Caco-2 (cell line): ENCODE data around the gene AUTS2. TPM values are rescaled to one million over a fixed set of nuclear protein-coding genes. Genes with fewer than 3 reads are reported as not detected.

ENCODE experiments used
- BruUV-seq: library from RNA; stranded (reverse); fragments of 400-500 nt; replicated peaks from 2 replicates; lab custom pipeline; 2021; lab: Mats Ljungman, UMichigan
- CTCF ChIA-PET: fragments of 300-600 bp; sonication (Branson Sonifier 250); formaldehyde crosslinking; loops from one replicate; lab custom pipeline; 2022; ENCODE audit warnings: antibody characterized with exemption; lab: Charles Lee
- POLR2A ChIA-PET: fragments of 300-600 bp; sonication (Branson Sonifier 250); formaldehyde crosslinking; loops from one replicate; lab custom pipeline; 2022; ENCODE audit warnings: antibody characterized with exemption; lab: Charles Lee
- DNase-seq, 2 experiments: peaks; one replicate each; pipeline versions ENCODE4 v3.0.0 to v3.0.0-alpha.2; 2020 to 2022
- H3K27me3 ChIP-seq: replicated peaks from 2 replicates; pipeline ENCODE4 v1.6.0; 2011; ENCODE audit warnings: low read length; ENCODE audit not compliant: control insufficient read depth, insufficient read depth
- H3K36me3 ChIP-seq: 2 replicates; pipeline ENCODE4 v1.5.1; 2011; ENCODE audit warnings: low read length; ENCODE audit not compliant: control insufficient read depth, insufficient read depth
- H3K4me1 ChIP-seq: fragments of 250-450 bp; sonication (Bioruptor Pico); 2 replicates; pipeline ENCODE4 v1.5.1; 2020; ENCODE audit warnings: mild to moderate bottlenecking
- H3K4me3 ChIP-seq: 2 replicates; pipeline ENCODE4 v1.5.1; 2011; ENCODE audit warnings: low read depth, mild to moderate bottlenecking, control low read depth, low read length
- H3K9me3 ChIP-seq: fragments of 250-450 bp; sonication (Bioruptor Pico); 2 replicates; pipeline ENCODE4 v1.5.1; 2020; ENCODE audit warnings: mild to moderate bottlenecking, moderate library complexity
- H3K27ac Mint-ChIP-seq: one replicate; pipeline ENCODE4 v1.8.0; 2022; ENCODE audit warnings: mixed read lengths; ENCODE audit not compliant: unreplicated experiment
- H3K27me3 Mint-ChIP-seq: one replicate; pipeline ENCODE4 v1.8.0; 2022; ENCODE audit warnings: mixed read lengths; ENCODE audit not compliant: insufficient read depth, unreplicated experiment
- H3K36me3 Mint-ChIP-seq: one replicate; pipeline ENCODE4 v1.8.0; 2022; ENCODE audit warnings: mild to moderate bottlenecking, mixed read lengths; ENCODE audit not compliant: insufficient read depth, unreplicated experiment
- H3K4me1 Mint-ChIP-seq: one replicate; pipeline ENCODE4 v1.8.0; 2022; ENCODE audit warnings: low read depth, mixed read lengths; ENCODE audit not compliant: unreplicated experiment
- H3K4me3 Mint-ChIP-seq: one replicate; pipeline ENCODE4 v1.8.0; 2022; ENCODE audit warnings: mild to moderate bottlenecking, moderate library complexity, mixed read lengths; ENCODE audit not compliant: unreplicated experiment
- H3K9me3 Mint-ChIP-seq: one replicate; pipeline ENCODE4 v1.8.0; 2022; ENCODE audit warnings: mixed read lengths; ENCODE audit not compliant: unreplicated experiment
- intact Hi-C: fragments of 100-400 bp; cut with micrococcal nuclease; formaldehyde crosslinking; loops from one replicate; pipeline ENCODE4 v1.10.0; 2022; ENCODE audit not compliant: unreplicated experiment
- total RNA-seq: library from RNA; stranded (reverse); gene quantifications from 2 replicates; pipeline ENCODE4 v1.2.3, GENCODE V29; 2022
- TF ChIP-seq, protein P1 (sequence below), 2 experiments: fragments of 200-600 bp in 1 of 2; IDR thresholded peaks; 1 replicate in 1 of 2; 2 replicates in 1 of 2; pipeline versions ENCODE4 v1.5.1 to v1.8.0; 2011 to 2022; ENCODE audit warnings: antibody characterized with exemption in 1 of 2, control low read depth in 1 of 2, inconsistent platforms in 1 of 2, low read depth in 1 of 2, low read length in 1 of 2, mild to moderate bottlenecking in 1 of 2, moderate library complexity in 1 of 2; ENCODE audit not compliant: insufficient read depth in 1 of 2, severe bottlenecking in 1 of 2, unreplicated experiment in 1 of 2

The AUTS2 gene
- total RNA-seq, 1 experiment from 2014 or later = 37.1 TPM

DNA sequence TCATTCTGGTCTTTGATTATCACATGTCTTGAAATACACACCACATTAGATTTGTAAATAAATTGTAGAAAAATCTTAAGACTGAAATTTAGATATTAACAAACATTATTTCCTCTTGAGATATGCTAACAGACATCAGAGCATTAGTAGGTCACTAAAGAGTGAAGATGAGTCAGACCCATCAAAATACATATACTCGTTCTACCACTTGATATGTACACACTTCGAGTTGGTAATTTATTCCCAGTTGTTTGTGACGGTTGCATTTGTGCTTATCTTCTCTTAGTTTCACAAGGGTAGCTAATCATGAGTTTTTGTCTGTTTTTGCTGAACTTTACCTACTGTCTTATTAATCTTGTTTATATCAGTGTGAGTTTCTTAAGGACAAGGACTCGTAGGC is 383.4 kb downstream of the AUTS2 start:
- DNase-seq = no peak
- Histone ChIP-seq H3K9me3 (no peaks in the 10 kb centered on the region), H3K27me3 (no peaks in the 10 kb centered on the region; the same call in 1 of the 2 replicates), H3K4me3 (no peak overlapping the region), H3K36me3 (no peaks in the 10 kb centered on the region), H3K4me1 (no peaks in the 10 kb centered on the region)
- CTCF ChIA-PET = no interaction called here
- TF ChIP-seq, protein P1, sequence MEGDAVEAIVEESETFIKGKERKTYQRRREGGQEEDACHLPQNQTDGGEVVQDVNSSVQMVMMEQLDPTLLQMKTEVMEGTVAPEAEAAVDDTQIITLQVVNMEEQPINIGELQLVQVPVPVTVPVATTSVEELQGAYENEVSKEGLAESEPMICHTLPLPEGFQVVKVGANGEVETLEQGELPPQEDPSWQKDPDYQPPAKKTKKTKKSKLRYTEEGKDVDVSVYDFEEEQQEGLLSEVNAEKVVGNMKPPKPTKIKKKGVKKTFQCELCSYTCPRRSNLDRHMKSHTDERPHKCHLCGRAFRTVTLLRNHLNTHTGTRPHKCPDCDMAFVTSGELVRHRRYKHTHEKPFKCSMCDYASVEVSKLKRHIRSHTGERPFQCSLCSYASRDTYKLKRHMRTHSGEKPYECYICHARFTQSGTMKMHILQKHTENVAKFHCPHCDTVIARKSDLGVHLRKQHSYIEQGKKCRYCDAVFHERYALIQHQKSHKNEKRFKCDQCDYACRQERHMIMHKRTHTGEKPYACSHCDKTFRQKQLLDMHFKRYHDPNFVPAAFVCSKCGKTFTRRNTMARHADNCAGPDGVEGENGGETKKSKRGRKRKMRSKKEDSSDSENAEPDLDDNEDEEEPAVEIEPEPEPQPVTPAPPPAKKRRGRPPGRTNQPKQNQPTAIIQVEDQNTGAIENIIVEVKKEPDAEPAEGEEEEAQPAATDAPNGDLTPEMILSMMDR (IDR thresholded peaks at IDR 0.05; ENCODE audit: insufficient read depth in 1 of 2, low read depth in 1 of 2, low read length in 1 of 2, severe bottlenecking in 1 of 2, unreplicated experiment in 1 of 2) = no peak
- intact Hi-C loops = no loop called here
- Mint-ChIP-seq H3K27ac (no peak overlapping the region), H3K9me3 (no peaks in the 10 kb centered on the region), H3K27me3 (peaks cover 3% of the 10 kb centered on the region), H3K4me3 (no peak overlapping the region), H3K36me3 (no peaks in the 10 kb centered on the region), H3K4me1 (no peaks in the 10 kb centered on the region)
- POLR2A ChIA-PET = no interaction called here
- no TSS peak for BruUV-seq

DNA sequence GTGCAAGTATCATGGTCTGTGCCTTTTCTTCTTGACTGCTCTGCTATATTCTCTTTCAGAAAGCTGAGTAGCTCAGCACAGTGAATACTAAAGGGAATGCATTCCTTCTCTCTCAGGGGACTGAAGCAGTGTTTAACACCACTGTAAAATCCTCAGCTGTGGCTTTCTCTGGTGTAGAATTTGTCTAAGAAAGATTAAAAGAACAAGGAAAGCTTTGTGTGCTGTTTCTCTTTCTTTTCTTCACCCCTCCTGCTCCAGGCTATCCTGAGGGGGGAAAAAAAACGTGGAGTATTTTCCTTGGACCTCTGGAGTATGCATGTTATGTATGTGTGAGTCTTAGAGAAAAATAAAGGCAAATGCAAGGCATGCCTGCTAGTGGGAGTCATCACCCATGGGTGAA is 383.9 kb downstream of the AUTS2 start:
- H3K4me3 Mint-ChIP-seq = no peak overlapping the region
- no peak overlapping the region for H3K27ac Mint-ChIP-seq
- H3K27me3 ChIP-seq = no peaks in the 10 kb centered on the region; the same call in 1 of the 2 replicates
- intact Hi-C loops = no loop called here
- no peaks in the 10 kb centered on the region for H3K4me1 Mint-ChIP-seq
- no peaks in the 10 kb centered on the region for H3K9me3 Mint-ChIP-seq
- no peak for DNase-seq
- ChIA-PET CTCF (no interaction called here), POLR2A (no interaction called here)
- no TSS peak for BruUV-seq
- H3K27me3 Mint-ChIP-seq = peaks cover 3% of the 10 kb centered on the region
- TF ChIP-seq, protein P1 (IDR thresholded peaks at IDR 0.05; ENCODE audit: insufficient read depth in 1 of 2, low read depth in 1 of 2, low read length in 1 of 2, severe bottlenecking in 1 of 2, unreplicated experiment in 1 of 2) = no peak
- no peaks in the 10 kb centered on the region for H3K36me3 ChIP-seq
- no peaks in the 10 kb centered on the region for H3K4me1 ChIP-seq
- H3K36me3 Mint-ChIP-seq = no peaks in the 10 kb centered on the region
- no peak overlapping the region for H3K4me3 ChIP-seq
- no peaks in the 10 kb centered on the region for H3K9me3 ChIP-seq

DNA sequence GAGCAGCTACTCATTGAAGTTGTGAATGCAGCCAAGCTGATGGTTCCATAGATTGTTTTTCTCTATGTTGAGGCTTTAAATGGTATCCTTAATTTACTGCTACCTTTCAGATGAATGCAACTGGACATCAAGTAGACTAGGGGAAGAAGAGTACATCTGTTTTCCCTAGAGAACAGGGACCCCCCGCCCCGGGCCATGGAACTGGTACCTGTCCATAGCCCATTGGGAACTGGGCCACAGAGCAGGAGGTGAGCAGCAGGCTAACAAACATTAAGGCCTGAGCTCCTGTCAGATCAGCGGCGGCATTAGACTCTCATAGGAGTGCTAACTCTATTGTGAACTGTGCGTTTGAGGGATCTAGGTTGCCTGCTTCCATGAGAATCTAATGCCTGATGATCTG is 391.3 kb downstream of the AUTS2 start:
- Mint-ChIP-seq H3K4me1 (no peaks in the 10 kb centered on the region), H3K27ac (no peak overlapping the region), H3K4me3 (no peak overlapping the region), H3K9me3 (peaks cover 9% of the 10 kb centered on the region), H3K27me3 (peaks cover 14% of the 10 kb centered on the region), H3K36me3 (no peaks in the 10 kb centered on the region)
- DNase-seq = no peak
- no peaks in the 10 kb centered on the region for H3K9me3 ChIP-seq
- ChIA-PET POLR2A (no interaction called here), CTCF (no interaction called here)
- no peaks in the 10 kb centered on the region for H3K4me1 ChIP-seq
- H3K4me3 ChIP-seq = no peak overlapping the region
- H3K27me3 ChIP-seq = no peaks in the 10 kb centered on the region; the same call in 1 of the 2 replicates
- no TSS peak for BruUV-seq
- intact Hi-C loops = no loop called here
- no peaks in the 10 kb centered on the region for H3K36me3 ChIP-seq
- TF ChIP-seq, protein P1 (IDR thresholded peaks at IDR 0.05; ENCODE audit: insufficient read depth in 1 of 2, low read depth in 1 of 2, low read length in 1 of 2, severe bottlenecking in 1 of 2, unreplicated experiment in 1 of 2) = no peak
